Measurements from ENCODE around the gene CRKL.

CRKL gene

GRCh38 chr22:20975541-20976290 lies 58.5 kb downstream of the CRKL start:
- no peak for TF ChIP-seq CTCF (IDR thresholded peaks at IDR 0.05; ENCODE audit: low read depth, low read length)
- no peak overlapping the region for H3K4me3 ChIP-seq (ENCODE audit: low read depth, low read length)

DNA sequence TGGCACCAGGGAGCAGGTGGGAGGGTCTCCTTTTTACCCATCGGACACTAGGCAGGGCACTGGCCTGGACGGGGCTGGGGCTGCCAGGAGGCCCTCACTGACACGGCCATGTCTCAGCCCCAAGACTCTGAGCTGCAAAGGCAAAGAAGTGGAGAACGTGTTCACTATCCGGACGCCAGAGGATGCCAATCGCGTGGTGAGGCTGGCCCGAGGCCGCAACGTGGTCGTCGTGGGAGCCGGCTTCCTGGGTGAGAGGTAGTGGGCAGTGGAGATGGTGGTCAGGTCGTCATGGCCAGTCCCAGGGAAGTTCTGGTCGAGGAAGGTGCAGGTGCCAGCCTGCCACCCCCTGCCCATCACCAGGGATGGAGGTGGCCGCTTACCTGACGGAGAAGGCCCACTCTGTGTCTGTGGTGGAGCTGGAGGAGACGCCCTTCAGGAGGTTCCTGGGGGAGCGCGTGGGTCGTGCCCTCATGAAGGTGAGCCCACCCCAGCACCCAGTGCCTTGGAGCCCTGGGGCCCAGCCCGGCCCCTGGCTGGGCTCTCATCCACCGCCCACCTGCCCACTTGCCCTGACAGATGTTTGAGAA lies 59.2 kb downstream of the CRKL start:
- no peak for TF ChIP-seq CTCF (IDR thresholded peaks at IDR 0.05; ENCODE audit: low read depth, low read length)
- H3K4me3 ChIP-seq (ENCODE audit: low read depth, low read length), result no peak overlapping the region

DNA sequence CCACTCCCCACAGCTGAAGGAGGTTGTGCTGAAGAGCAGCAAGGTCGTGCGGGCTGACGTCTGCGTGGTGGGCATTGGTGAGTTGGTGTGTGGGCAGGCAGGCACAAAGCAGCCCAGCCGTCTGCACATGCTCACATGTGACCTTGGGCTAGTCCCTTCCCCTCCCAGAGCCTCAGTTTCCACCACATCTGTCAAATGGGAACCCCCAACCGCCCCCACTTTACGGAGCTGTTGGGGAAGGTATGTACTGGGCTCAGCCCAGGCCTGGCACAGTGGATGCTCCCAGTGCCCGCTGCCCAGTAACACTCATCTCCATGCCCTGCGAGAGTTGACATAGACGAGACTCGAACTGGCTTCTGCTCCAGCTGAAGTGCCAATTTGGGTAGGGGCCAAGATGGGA lies 59.8 kb downstream of the CRKL start:
- H3K4me3 ChIP-seq (ENCODE audit: low read depth, low read length), result no peak overlapping the region
- no peak for TF ChIP-seq CTCF (IDR thresholded peaks at IDR 0.05; ENCODE audit: low read depth, low read length)

- TF ChIP-seq CTCF (IDR thresholded peaks at IDR 0.05; ENCODE audit: low read depth, low read length), result no peak
- no peak overlapping the region for H3K4me3 ChIP-seq (ENCODE audit: low read depth, low read length)
These were observed 60.4 kb downstream of the CRKL start for GRCh38 chr22:20977516-20978170.

- H3K4me3 ChIP-seq (ENCODE audit: low read depth, low read length), result no peak overlapping the region
- no peak for TF ChIP-seq CTCF (IDR thresholded peaks at IDR 0.05; ENCODE audit: low read depth, low read length)
These were observed 61.2 kb downstream of the CRKL start for GRCh38 chr22:20978419-20978818.

DNA sequence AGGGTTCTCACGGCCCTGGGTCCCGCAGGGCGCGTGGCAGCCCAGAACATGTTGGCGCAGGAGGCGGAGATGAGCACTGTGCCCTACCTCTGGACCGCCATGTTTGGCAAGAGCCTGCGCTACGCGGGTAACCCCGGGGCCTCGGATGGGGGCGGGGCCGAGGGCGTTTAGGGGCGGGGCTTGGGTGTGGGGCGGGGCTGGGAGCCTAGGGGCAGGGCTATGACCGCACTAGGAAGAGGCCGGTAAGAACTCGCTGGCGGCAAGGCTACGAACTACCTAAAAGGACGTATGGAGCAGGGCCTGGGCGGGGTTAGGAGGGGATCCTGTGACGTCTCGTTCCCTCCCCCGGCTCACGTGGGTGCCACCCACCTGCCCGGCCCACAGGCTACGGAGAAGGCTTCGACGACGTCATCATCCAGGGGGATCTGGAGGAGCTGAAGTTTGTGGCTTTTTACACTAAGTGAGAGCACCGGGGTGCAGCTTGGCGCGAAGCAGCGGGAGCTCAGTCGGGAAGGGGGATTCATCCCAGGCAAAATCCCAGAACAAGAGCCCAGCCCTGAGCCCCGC lies 62.1 kb downstream of the CRKL start:
- TF ChIP-seq CTCF (IDR thresholded peaks at IDR 0.05; ENCODE audit: low read depth, low read length), result no peak
- H3K4me3 ChIP-seq (ENCODE audit: low read depth, low read length), result no peak overlapping the region
